MCF 10A (cell line): Measurements from ENCODE around the gene ADAMTS6. TPM values are rescaled to one million over a fixed set of nuclear protein-coding genes. Genes with fewer than 3 reads are reported as not detected.
A peak's percentile ranks its signal among the peaks of the same experiment; 100 is the strongest.

Experiments
- Bru-seq: library from RNA; stranded (reverse); fragments of 400-500 nt; gene quantifications from one replicate; lab custom pipeline; 2021; lab: Mats Ljungman, UMichigan
- BruChase-seq, 2 experiments: library from RNA; stranded (reverse); fragments of 400-500 nt; gene quantifications; one replicate each; lab custom pipeline; 2021; lab: Mats Ljungman, UMichigan
- BruUV-seq: library from RNA; stranded (reverse); fragments of 400-500 nt; replicated peaks from 2 replicates; lab custom pipeline; 2021; lab: Mats Ljungman, UMichigan
- CTCF ChIA-PET: fragments of 300-600 bp; sonication (Branson Sonifier 250); formaldehyde crosslinking; extraction: SDS; loops from one replicate; lab custom pipeline; 2021; ENCODE audit warnings: antibody characterized with exemption, inconsistent platforms; lab: Yijun Ruan, JAX
- POLR2A ChIA-PET: fragments of 300-600, 350-650 bp; sonication (Branson Sonifier 250); formaldehyde crosslinking; extraction: SDS; loops from one replicate; lab custom pipeline; 2020; ENCODE audit warnings: antibody characterized with exemption, inconsistent platforms; lab: Yijun Ruan, JAX
- DNase-seq: peaks from one replicate; pipeline ENCODE4 v3.0.0-alpha.2; 2018; ENCODE audit not compliant: unreplicated experiment
- H3K27ac Mint-ChIP-seq: one replicate; pipeline ENCODE4 v1.8.0; 2022; ENCODE audit warnings: mild to moderate bottlenecking, low read depth, mixed read lengths; ENCODE audit not compliant: unreplicated experiment
- H3K27me3 Mint-ChIP-seq: one replicate; pipeline ENCODE4 v1.8.0; 2022; ENCODE audit warnings: mixed read lengths; ENCODE audit not compliant: insufficient read depth, unreplicated experiment
- H3K36me3 Mint-ChIP-seq: one replicate; pipeline ENCODE4 v1.8.0; 2022; ENCODE audit warnings: mild to moderate bottlenecking, moderate library complexity, mixed read lengths; ENCODE audit not compliant: insufficient read depth, unreplicated experiment
- H3K4me1 Mint-ChIP-seq: one replicate; pipeline ENCODE4 v1.8.0; 2022; ENCODE audit warnings: mixed read lengths; ENCODE audit not compliant: insufficient read depth, unreplicated experiment
- H3K4me3 Mint-ChIP-seq: one replicate; pipeline ENCODE4 v1.8.0; 2022; ENCODE audit warnings: mild to moderate bottlenecking, moderate library complexity, mixed read lengths; ENCODE audit not compliant: unreplicated experiment
- H3K9me3 Mint-ChIP-seq: one replicate; pipeline ENCODE4 v1.8.0; 2022; ENCODE audit warnings: mixed read lengths; ENCODE audit not compliant: unreplicated experiment
- CTCF ChIP-seq: fragments of 200-600 bp; IDR thresholded peaks from one replicate; pipeline ENCODE4 v1.8.0; 2022; ENCODE audit warnings: antibody characterized with exemption, mild to moderate bottlenecking; ENCODE audit not compliant: unreplicated experiment
- intact Hi-C: fragments of 100-400 bp; cut with micrococcal nuclease; formaldehyde crosslinking; loops from 2 replicates; pipeline ENCODE4 v1.14.1; 2022
- long read RNA-seq: library from polyadenylated mRNA; stranded (forward); transcript quantifications from one replicate; pipeline ENCODE4 v2.0.0, GENCODE V29; 2022
- total RNA-seq: library from RNA; stranded (reverse); gene quantifications from 2 replicates; pipeline ENCODE4 v1.2.3, GENCODE V29; 2022

Gene ADAMTS6
- total RNA-seq (17.8 and 19.5 TPM in 2 replicates), Bru-seq, nascent RNA (percentile 86 among the genes with signal in this experiment), BruChase-seq, experiment 1, labeled RNA remaining after a 6-hour chase (percentile 52 among the genes with signal in this experiment), BruChase-seq, experiment 2, labeled RNA remaining after a 2-hour chase (percentile 60 among the genes with signal in this experiment)
- long read RNA-seq, partial matches to known transcripts, result 2 of 9 reads
- long read RNA-seq, other reads (novel, unspliced or antisense), result 5 of 9 reads

- no peak for TF ChIP-seq CTCF
- peak within 1 kb of the TSS; percentile 92 for H3K27ac Mint-ChIP-seq
- H3K27me3 Mint-ChIP-seq, result no peaks in the 10 kb centered on the region
- ChIA-PET POLR2A (interaction anchor here (0.6 to 4.0 kb wide), 16 partner anchors 11 to 1271 kb away, joined by 3 to 26 read pairs (median 4); partner anchors contain the start of genes CENPK, PPWD1 and SREK1IP1), CTCF (interaction anchor here (0.6 to 10.1 kb wide), 25 partner anchors 10 to 846 kb away, joined by 3 to 143 read pairs (median 4); partner anchors contain the start of genes CENPK and PPWD1)
- peaks cover 6% of the 10 kb centered on the region for H3K36me3 Mint-ChIP-seq
- H3K4me3 Mint-ChIP-seq, result no peak within 1 kb of the TSS
- H3K9me3 Mint-ChIP-seq, result no peaks in the 10 kb centered on the region
- intact Hi-C loops, result loop anchor here (5.0 kb wide), 2 partner anchors 274 to 404 kb away; no protein-coding TSS in a partner anchor
- peak; percentile 94 for DNase-seq
- H3K4me1 Mint-ChIP-seq, result peaks cover 8% of the 10 kb centered on the region
- no TSS peak for BruUV-seq
These were observed at the start of gene ADAMTS6 for GRCh38 chr5:65481635-65482295. Gene ADAMTS6, minus strand, starts transcription at chr5:65481920. Its CDS starts 8,247 bp downstream, at chr5:65473673.

GRCh38 chr5:65530904-65531303, 49.2 kb upstream of the ADAMTS6 start:
- Mint-ChIP-seq H3K4me1 (peaks cover 5% of the 10 kb centered on the region), H3K9me3 (no peaks in the 10 kb centered on the region), H3K27me3 (no peaks in the 10 kb centered on the region), H3K36me3 (peaks cover 8% of the 10 kb centered on the region), H3K4me3 (no peak overlapping the region), H3K27ac (peak overlapping the region; percentile 78)
- intact Hi-C loops, result no loop called here
- ChIA-PET CTCF (interaction anchor here (0.6 kb wide), 2 partner anchors 13 to 166 kb away, joined by 3 to 7 read pairs; no protein-coding TSS in a partner anchor), POLR2A (no interaction called here)
- TF ChIP-seq CTCF, result no peak
- no peak for DNase-seq
- BruUV-seq, result no TSS peak

DNA sequence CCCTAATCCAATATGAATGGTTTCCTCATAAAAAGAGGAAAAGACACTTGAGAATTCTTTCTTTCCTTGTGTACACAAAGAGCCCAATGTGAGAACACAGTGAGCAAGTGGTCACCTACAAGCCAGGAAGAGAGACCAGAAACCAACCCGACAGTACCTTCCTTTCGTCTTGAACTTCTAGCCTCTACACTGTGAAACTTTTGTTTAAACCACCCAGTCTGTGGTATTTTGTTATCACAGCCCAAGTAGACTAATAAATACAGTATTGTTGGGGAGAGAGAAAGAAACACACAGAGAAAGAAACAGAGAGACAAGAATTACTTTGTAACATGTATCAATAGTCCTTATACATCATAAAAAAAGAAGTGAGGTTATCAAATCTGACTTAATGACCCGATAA, 44.0 kb upstream of the ADAMTS6 start:
- Mint-ChIP-seq H3K27ac (no peak overlapping the region), H3K36me3 (peaks cover 14% of the 10 kb centered on the region), H3K9me3 (no peaks in the 10 kb centered on the region), H3K27me3 (no peaks in the 10 kb centered on the region), H3K4me1 (no peaks in the 10 kb centered on the region), H3K4me3 (no peak overlapping the region)
- no peak for DNase-seq
- TF ChIP-seq CTCF, result no peak
- BruUV-seq, result no TSS peak
- POLR2A ChIA-PET, result no interaction called here
- CTCF ChIA-PET, result interaction anchor here (0.7 kb wide), 1 partner anchor 13 kb away, joined by 5 read pairs; no protein-coding TSS in a partner anchor
- intact Hi-C loops, result no loop called here
